ENCODE data around the gene FUOM.

GRCh38 chr10:133325440-133326222, 32.2 kb downstream of the FUOM start:
- TF ChIP-seq ATF3 (IDR thresholded peaks at IDR 0.05) (no peak), ATF3 (CRISPR knock-in tag; conservative IDR thresholded peaks at IDR 0.05) (no peak), PTBP1 (IDR thresholded peaks at IDR 0.05; ENCODE audit: low read depth, low read length) (no peak), MXI1 (IDR thresholded peaks at IDR 0.05; ENCODE audit: low read depth, low read length) (no peak), SAFB2 (IDR thresholded peaks at IDR 0.05; ENCODE audit: borderline replicate concordance, low read depth, low read length, severe bottlenecking) (no peak), BRCA1 (IDR thresholded peaks at IDR 0.05) (no peak), BRCA1 (CRISPR knock-in tag; IDR thresholded peaks at IDR 0.05) (no peak), CTCF (IDR thresholded peaks at IDR 0.05 in 2 of 3, conservative IDR thresholded peaks at IDR 0.05 in 1 of 3; ENCODE audit: insufficient read depth in 2 of 3, low read depth in 1 of 3, low read length in 3 of 3) (no peak), PCBP2 (IDR thresholded peaks at IDR 0.05; ENCODE audit: low read depth, low read length, poor library complexity, severe bottlenecking) (no peak), ATF7 (IDR thresholded peaks at IDR 0.05) (no peak), GATAD2B (IDR thresholded peaks at IDR 0.05; ENCODE audit: borderline replicate concordance) (no peak), MYNN (IDR thresholded peaks at IDR 0.05) (no peak), MYNN (CRISPR knock-in tag; IDR thresholded peaks at IDR 0.05) (no peak), ZNF384 (IDR thresholded peaks at IDR 0.05; ENCODE audit: low read depth, low read length) (no peak), ETV6 (IDR thresholded peaks at IDR 0.05; ENCODE audit: borderline replicate concordance in 1 of 2, low read depth in 2 of 2, low read length in 1 of 2) (no peak), ETV6 (CRISPR knock-in tag; IDR thresholded peaks at IDR 0.05; ENCODE audit: borderline replicate concordance) (no peak), JUND (IDR thresholded peaks at IDR 0.05; ENCODE audit: borderline replicate concordance, low read depth, low read length) (no peak), JUND (tag; IDR thresholded peaks at IDR 0.05; ENCODE audit: borderline replicate concordance, low read depth, low read length) (no peak), MCM7 (IDR thresholded peaks at IDR 0.05) (no peak)

Measured in K562 (cell line).